Rectal smooth muscle tissue (tissue), 1 donor: ENCODE results near the gene SLC16A8.

Experiments used
- H3K27ac ChIP-seq: one replicate; pipeline ENCODE4 v1.7.0; 2013; ENCODE audit warnings: low read depth, low read length, inconsistent platforms
- H3K27me3 ChIP-seq: one replicate; pipeline ENCODE4 v1.7.0; 2013; ENCODE audit warnings: low read length; ENCODE audit not compliant: control insufficient read depth, insufficient read depth
- H3K36me3 ChIP-seq: one replicate; pipeline ENCODE4 v1.7.0; 2013; ENCODE audit warnings: low read length; ENCODE audit not compliant: control insufficient read depth, insufficient read depth
- H3K4me1 ChIP-seq: one replicate; pipeline ENCODE4 v1.7.0; 2013; ENCODE audit warnings: low read length; ENCODE audit not compliant: control insufficient read depth, insufficient read depth
- H3K4me3 ChIP-seq: one replicate; pipeline ENCODE4 v1.7.0; 2013; ENCODE audit warnings: low read length
- H3K9ac ChIP-seq: one replicate; pipeline ENCODE4 v1.7.0; 2013; ENCODE audit warnings: low read length

The SLC16A8 gene

GRCh38 chr22:38029370-38029769, 54.6 kb downstream of the SLC16A8 start:
- Histone ChIP-seq H3K9ac (no peak overlapping the region), H3K27me3 (no peaks in the 10 kb centered on the region), H3K4me3 (no peak overlapping the region), H3K4me1 (peaks cover 10% of the 10 kb centered on the region), H3K27ac (no peak overlapping the region), H3K36me3 (no peaks in the 10 kb centered on the region)

GRCh38 chr22:38028344-38029130, 55.4 kb downstream of the SLC16A8 start:
- no peaks in the 10 kb centered on the region for H3K27me3 ChIP-seq
- no peaks in the 10 kb centered on the region for H3K36me3 ChIP-seq
- H3K4me1 ChIP-seq = peaks cover 2% of the 10 kb centered on the region
- H3K9ac ChIP-seq = no peak overlapping the region
- no peak overlapping the region for H3K4me3 ChIP-seq
- no peak overlapping the region for H3K27ac ChIP-seq
